Fibroblast of lung (primary cell): ENCODE measurements around the gene OCA2. TPM values are rescaled to one million over a fixed set of nuclear protein-coding genes. Genes with fewer than 3 reads are reported as not detected.

Experiments
- DNase-seq, 2 donors: peaks; one replicate each; pipeline versions ENCODE4 v3.0.0 to v3.0.0-alpha.2; 2010; ENCODE audit warnings: low read depth in 2 of 2
- H2AFZ ChIP-seq: 2 replicates; pipeline ENCODE4 v1.5.1; 2012; ENCODE audit warnings: low read length, control low read depth, inconsistent platforms
- H3K27ac ChIP-seq: 2 replicates; pipeline ENCODE4 v1.5.1; 2011; ENCODE audit warnings: low read length, control low read depth; ENCODE audit not compliant: insufficient read depth
- H3K27me3 ChIP-seq: 2 replicates; pipeline ENCODE4 v1.5.1; 2011; ENCODE audit warnings: mild to moderate bottlenecking, low read length; ENCODE audit not compliant: control insufficient read depth, insufficient read depth
- H3K36me3 ChIP-seq: 2 replicates; pipeline ENCODE4 v1.5.1; 2011; ENCODE audit warnings: low read length; ENCODE audit not compliant: control insufficient read depth, insufficient read depth
- H3K4me1 ChIP-seq: 2 replicates; pipeline ENCODE4 v1.5.1; 2011; ENCODE audit warnings: low read length; ENCODE audit not compliant: control insufficient read depth, insufficient read depth; ENCODE audit errors: extremely low read depth
- H3K4me2 ChIP-seq: 2 replicates; pipeline ENCODE4 v1.5.1; 2011; ENCODE audit warnings: low read length, control low read depth; ENCODE audit not compliant: insufficient read depth; ENCODE audit errors: extremely low read depth
- H3K4me3 ChIP-seq, 4 experiments: fragments of 200-600 bp in 1 of 4; sonication (generic) in 1 of 4; replicated peaks in 1 of 4; 2 replicates each; pipeline ENCODE4 v1.5.1; 2011 to 2016; ENCODE audit warnings: low read length in 4 of 4, low read depth in 3 of 4, mild to moderate bottlenecking in 3 of 4, control low read depth in 2 of 4, inconsistent platforms in 1 of 4, mixed read lengths in 1 of 4; ENCODE audit not compliant: insufficient read depth in 1 of 4; ENCODE audit errors: control extremely low read depth in 1 of 4
- H3K79me2 ChIP-seq: 2 replicates; pipeline ENCODE4 v1.5.1; 2012; ENCODE audit warnings: mild to moderate bottlenecking, low read length, inconsistent platforms; ENCODE audit not compliant: control insufficient read depth, insufficient read depth
- H3K9ac ChIP-seq: 2 replicates; pipeline ENCODE4 v1.5.1; 2011; ENCODE audit warnings: mild to moderate bottlenecking, low read length, control low read depth; ENCODE audit not compliant: insufficient read depth
- H3K9me3 ChIP-seq: 2 replicates; pipeline ENCODE4 v1.5.1; 2012; ENCODE audit warnings: low read depth, low read length; ENCODE audit not compliant: control insufficient read depth, insufficient read depth
- H4K20me1 ChIP-seq: 2 replicates; pipeline ENCODE4 v1.5.1; 2011; ENCODE audit warnings: low read length; ENCODE audit not compliant: control insufficient read depth, insufficient read depth; ENCODE audit errors: extremely low read depth
- CTCF ChIP-seq, 2 donors: IDR thresholded peaks in 1 of 2; conservative IDR thresholded peaks in 1 of 2; 1 replicate in 1 of 2; 2 replicates in 1 of 2; pipeline ENCODE4 v1.5.1; 2011 to 2012; ENCODE audit warnings: low read length in 2 of 2, control low read depth in 1 of 2, inconsistent platforms in 1 of 2, low read depth in 1 of 2, mild to moderate bottlenecking in 1 of 2
- EZH2 ChIP-seq: IDR thresholded peaks from 2 replicates; pipeline ENCODE4 v1.5.1; 2012; ENCODE audit warnings: low read length, control low read depth, mild to moderate bottlenecking; ENCODE audit errors: missing control alignments
- polyA plus RNA-seq, 2 donors: library from polyadenylated mRNA; depleted of rRNA in 1 of 2; stranded (reverse) in 1 of 2; unstranded in 1 of 2; fragments of >200 nt; gene quantifications; 2 replicates each; pipeline ENCODE4 v1.2.1, GENCODE V29; 2011 to 2012; ENCODE audit warnings: missing spikeins in 1 of 2
- total RNA-seq: library from RNA; depleted of rRNA; stranded (reverse); fragments of >200 nt; gene quantifications from 2 replicates; pipeline ENCODE4 v1.2.1, GENCODE V29; 2014

OCA2 gene
- total and polyA plus RNA-seq, 2 donors (not counting 1 experiment from before 2014, with no cell fraction given), result not detected

GRCh38 chr15:27873828-27874227 is 225.3 kb downstream of the OCA2 start:
- no peak overlapping the region for H3K4me2 ChIP-seq
- no peaks in the 10 kb centered on the region for H3K27me3 ChIP-seq
- no peak for DNase-seq
- TF ChIP-seq EZH2, result no peak
- no peak for TF ChIP-seq CTCF (conservative IDR thresholded peaks at IDR 0.05 in 1 of 2, IDR thresholded peaks at IDR 0.05 in 1 of 2; ENCODE audit: low read depth in 1 of 2, low read length in 2 of 2)
- H3K36me3 ChIP-seq, result no peaks in the 10 kb centered on the region
- no peak overlapping the region for H2AFZ ChIP-seq
- H3K4me1 ChIP-seq, result no peaks in the 10 kb centered on the region
- H3K9ac ChIP-seq, result no peak overlapping the region
- H3K9me3 ChIP-seq, result no peaks in the 10 kb centered on the region
- H3K4me3 ChIP-seq, result no peak overlapping the region
- no peaks in the 10 kb centered on the region for H3K79me2 ChIP-seq
- no peaks in the 10 kb centered on the region for H4K20me1 ChIP-seq
- no peak overlapping the region for H3K27ac ChIP-seq

- H3K27ac ChIP-seq, result no peak overlapping the region
- TF ChIP-seq EZH2 (no peak), CTCF (conservative IDR thresholded peaks at IDR 0.05 in 1 of 2, IDR thresholded peaks at IDR 0.05 in 1 of 2; ENCODE audit: low read depth in 1 of 2, low read length in 2 of 2) (no peak)
- no peaks in the 10 kb centered on the region for H3K36me3 ChIP-seq
- no peaks in the 10 kb centered on the region for H3K79me2 ChIP-seq
- H3K9ac ChIP-seq, result no peak overlapping the region
- H3K27me3 ChIP-seq, result no peaks in the 10 kb centered on the region
- no peak for DNase-seq
- H4K20me1 ChIP-seq, result no peaks in the 10 kb centered on the region
- H3K4me1 ChIP-seq, result no peaks in the 10 kb centered on the region
- no peak overlapping the region for H3K4me2 ChIP-seq
- H3K4me3 ChIP-seq, result no peak overlapping the region
- H2AFZ ChIP-seq, result no peak overlapping the region
- no peaks in the 10 kb centered on the region for H3K9me3 ChIP-seq
Measured at GRCh38 chr15:27873039-27873438, 226.1 kb downstream of the OCA2 start.

GRCh38 chr15:27872355-27872754 is 226.8 kb downstream of the OCA2 start:
- Histone ChIP-seq H3K4me2 (no peak overlapping the region), H3K4me1 (no peaks in the 10 kb centered on the region), H3K79me2 (no peaks in the 10 kb centered on the region), H3K9me3 (no peaks in the 10 kb centered on the region), H3K4me3 (no peak overlapping the region), H3K27ac (no peak overlapping the region), H4K20me1 (no peaks in the 10 kb centered on the region), H2AFZ (no peak overlapping the region), H3K27me3 (no peaks in the 10 kb centered on the region), H3K9ac (no peak overlapping the region), H3K36me3 (no peaks in the 10 kb centered on the region)
- DNase-seq, result no peak
- TF ChIP-seq CTCF (conservative IDR thresholded peaks at IDR 0.05 in 1 of 2, IDR thresholded peaks at IDR 0.05 in 1 of 2; ENCODE audit: low read depth in 1 of 2, low read length in 2 of 2) (no peak), EZH2 (no peak)
